HL-60 (cell line): Measurements from ENCODE around the gene MRPL46.

Experiments
- DNase-seq, 2 experiments: peaks; one replicate each; pipeline ENCODE4 v3.0.0-alpha.2; 2010 to 2020; ENCODE audit warnings: low read depth in 1 of 2, low spot score in 1 of 2
- H3K27ac ChIP-seq: fragments of 250-450 bp; sonication (Bioruptor Pico); replicated peaks from 2 replicates; pipeline ENCODE4 v1.5.1; 2020; ENCODE audit warnings: mild to moderate bottlenecking, moderate library complexity
- H3K27me3 ChIP-seq: fragments of 250-450 bp; sonication (Bioruptor Pico); 2 replicates; pipeline ENCODE4 v1.5.1; 2021; ENCODE audit warnings: mild to moderate bottlenecking, moderate library complexity; ENCODE audit not compliant: insufficient read depth, poor library complexity, severe bottlenecking
- H3K4me3 ChIP-seq: replicated peaks from 2 replicates; pipeline ENCODE4 v1.5.1; 2011; ENCODE audit warnings: mild to moderate bottlenecking, control low read depth, low read length; ENCODE audit not compliant: insufficient read depth
- GABPA ChIP-seq: IDR thresholded peaks from 2 replicates; pipeline ENCODE4 v1.6.1; 2012; ENCODE audit warnings: low read depth
- POLR2AphosphoS5 ChIP-seq: IDR thresholded peaks from 2 replicates; pipeline ENCODE4 v1.6.1; 2012; ENCODE audit warnings: low read depth
- SPI1 ChIP-seq: IDR thresholded peaks from 2 replicates; pipeline ENCODE4 v1.6.1; 2012; ENCODE audit warnings: low read depth, mild to moderate bottlenecking, borderline replicate concordance
- TF ChIP-seq, protein P1 (sequence below): IDR thresholded peaks from one replicate; pipeline ENCODE4 v1.5.1; 2011; ENCODE audit warnings: low read length, control low read depth, inconsistent platforms; ENCODE audit not compliant: insufficient read depth
- TF ChIP-seq, protein P2 (sequence below): IDR thresholded peaks from 2 replicates; pipeline ENCODE4 v1.6.1; 2012; ENCODE audit warnings: low read depth; ENCODE audit not compliant: insufficient replicate concordance

MRPL46 gene

DNA sequence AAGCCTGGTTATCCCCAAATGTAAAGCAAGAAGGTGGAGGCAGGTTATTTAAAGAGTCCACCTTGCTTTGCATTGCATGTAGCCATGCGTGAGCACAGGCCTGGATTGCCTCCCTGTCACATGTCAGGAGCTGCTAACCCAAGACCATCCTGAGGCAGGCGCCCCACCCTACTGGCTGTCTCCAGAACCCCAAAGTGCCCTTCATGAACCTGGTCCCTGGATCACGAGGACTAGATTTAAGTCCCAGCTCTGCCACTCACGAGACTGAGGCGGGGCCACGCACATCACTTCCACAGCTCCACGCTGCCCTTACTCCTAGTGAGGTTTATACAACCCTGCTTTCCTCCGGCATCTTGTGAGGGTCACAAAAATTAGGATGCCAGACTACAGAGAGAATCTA is 17.6 kb downstream of the MRPL46 start:
- no peak for TF ChIP-seq GABPA
- TF ChIP-seq, protein P1, sequence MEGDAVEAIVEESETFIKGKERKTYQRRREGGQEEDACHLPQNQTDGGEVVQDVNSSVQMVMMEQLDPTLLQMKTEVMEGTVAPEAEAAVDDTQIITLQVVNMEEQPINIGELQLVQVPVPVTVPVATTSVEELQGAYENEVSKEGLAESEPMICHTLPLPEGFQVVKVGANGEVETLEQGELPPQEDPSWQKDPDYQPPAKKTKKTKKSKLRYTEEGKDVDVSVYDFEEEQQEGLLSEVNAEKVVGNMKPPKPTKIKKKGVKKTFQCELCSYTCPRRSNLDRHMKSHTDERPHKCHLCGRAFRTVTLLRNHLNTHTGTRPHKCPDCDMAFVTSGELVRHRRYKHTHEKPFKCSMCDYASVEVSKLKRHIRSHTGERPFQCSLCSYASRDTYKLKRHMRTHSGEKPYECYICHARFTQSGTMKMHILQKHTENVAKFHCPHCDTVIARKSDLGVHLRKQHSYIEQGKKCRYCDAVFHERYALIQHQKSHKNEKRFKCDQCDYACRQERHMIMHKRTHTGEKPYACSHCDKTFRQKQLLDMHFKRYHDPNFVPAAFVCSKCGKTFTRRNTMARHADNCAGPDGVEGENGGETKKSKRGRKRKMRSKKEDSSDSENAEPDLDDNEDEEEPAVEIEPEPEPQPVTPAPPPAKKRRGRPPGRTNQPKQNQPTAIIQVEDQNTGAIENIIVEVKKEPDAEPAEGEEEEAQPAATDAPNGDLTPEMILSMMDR = no peak
- no peak for DNase-seq
- H3K4me3 ChIP-seq = no peak overlapping the region
- H3K27ac ChIP-seq = no peak overlapping the region
- H3K27me3 ChIP-seq = no peaks in the 10 kb centered on the region

DNA sequence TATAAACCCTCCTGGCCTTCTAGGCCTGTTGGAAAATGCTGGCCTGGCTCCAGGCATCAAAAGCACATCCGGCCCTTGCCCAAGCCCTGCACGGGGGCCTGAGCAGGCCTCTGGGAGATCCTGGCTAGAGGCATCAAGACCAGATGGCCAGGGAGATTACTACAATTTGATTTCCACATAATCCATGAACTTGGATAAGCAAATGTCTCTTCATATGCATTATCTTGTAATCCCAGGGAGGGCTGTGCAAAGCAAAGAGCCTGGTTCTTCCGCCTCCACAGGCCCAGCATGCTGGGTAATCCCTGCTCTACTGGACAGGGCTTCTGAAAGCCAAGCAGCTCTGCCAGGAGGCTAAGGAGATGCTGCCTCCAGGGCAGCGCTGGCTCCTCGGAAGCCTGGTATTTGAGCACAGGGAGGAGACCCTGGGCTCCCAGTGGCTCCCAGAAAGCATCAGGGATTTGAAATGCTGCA is 18.2 kb downstream of the MRPL46 start:
- TF ChIP-seq POLR2AphosphoS5 (no peak), GABPA (no peak), SPI1 (no peak)
- TF ChIP-seq, protein P2, sequence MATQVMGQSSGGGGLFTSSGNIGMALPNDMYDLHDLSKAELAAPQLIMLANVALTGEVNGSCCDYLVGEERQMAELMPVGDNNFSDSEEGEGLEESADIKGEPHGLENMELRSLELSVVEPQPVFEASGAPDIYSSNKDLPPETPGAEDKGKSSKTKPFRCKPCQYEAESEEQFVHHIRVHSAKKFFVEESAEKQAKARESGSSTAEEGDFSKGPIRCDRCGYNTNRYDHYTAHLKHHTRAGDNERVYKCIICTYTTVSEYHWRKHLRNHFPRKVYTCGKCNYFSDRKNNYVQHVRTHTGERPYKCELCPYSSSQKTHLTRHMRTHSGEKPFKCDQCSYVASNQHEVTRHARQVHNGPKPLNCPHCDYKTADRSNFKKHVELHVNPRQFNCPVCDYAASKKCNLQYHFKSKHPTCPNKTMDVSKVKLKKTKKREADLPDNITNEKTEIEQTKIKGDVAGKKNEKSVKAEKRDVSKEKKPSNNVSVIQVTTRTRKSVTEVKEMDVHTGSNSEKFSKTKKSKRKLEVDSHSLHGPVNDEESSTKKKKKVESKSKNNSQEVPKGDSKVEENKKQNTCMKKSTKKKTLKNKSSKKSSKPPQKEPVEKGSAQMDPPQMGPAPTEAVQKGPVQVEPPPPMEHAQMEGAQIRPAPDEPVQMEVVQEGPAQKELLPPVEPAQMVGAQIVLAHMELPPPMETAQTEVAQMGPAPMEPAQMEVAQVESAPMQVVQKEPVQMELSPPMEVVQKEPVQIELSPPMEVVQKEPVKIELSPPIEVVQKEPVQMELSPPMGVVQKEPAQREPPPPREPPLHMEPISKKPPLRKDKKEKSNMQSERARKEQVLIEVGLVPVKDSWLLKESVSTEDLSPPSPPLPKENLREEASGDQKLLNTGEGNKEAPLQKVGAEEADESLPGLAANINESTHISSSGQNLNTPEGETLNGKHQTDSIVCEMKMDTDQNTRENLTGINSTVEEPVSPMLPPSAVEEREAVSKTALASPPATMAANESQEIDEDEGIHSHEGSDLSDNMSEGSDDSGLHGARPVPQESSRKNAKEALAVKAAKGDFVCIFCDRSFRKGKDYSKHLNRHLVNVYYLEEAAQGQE = no peak
- TF ChIP-seq, protein P1 = no peak
- Histone ChIP-seq H3K27ac (no peak overlapping the region), H3K4me3 (no peak overlapping the region), H3K27me3 (no peaks in the 10 kb centered on the region)
- no peak for DNase-seq

DNA sequence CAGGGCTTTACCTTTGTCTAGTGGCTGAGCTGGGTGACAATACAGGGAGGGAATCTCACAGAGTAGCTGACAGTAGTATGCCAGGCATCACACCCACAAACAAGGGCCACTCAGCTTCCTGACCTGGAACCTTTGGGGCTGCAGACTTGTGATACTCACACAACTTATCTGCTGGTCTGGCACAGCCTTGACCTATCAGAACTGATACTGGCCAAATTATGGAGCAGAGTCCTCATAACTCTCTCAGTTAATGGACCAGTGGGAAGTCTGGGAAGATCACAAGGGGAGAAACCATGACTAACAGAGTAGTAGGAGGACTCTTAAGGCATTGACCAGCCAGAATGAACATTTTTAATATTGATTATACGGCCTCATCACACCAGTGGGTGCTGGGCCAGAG is 19.4 kb downstream of the MRPL46 start:
- H3K4me3 ChIP-seq = no peak overlapping the region
- no peak overlapping the region for H3K27ac ChIP-seq
- no peaks in the 10 kb centered on the region for H3K27me3 ChIP-seq
- no peak for TF ChIP-seq POLR2AphosphoS5
- TF ChIP-seq, protein P2 = no peak
- TF ChIP-seq, protein P1 = no peak
- TF ChIP-seq SPI1 = no peak
- TF ChIP-seq GABPA = no peak
- DNase-seq = no peak

DNA sequence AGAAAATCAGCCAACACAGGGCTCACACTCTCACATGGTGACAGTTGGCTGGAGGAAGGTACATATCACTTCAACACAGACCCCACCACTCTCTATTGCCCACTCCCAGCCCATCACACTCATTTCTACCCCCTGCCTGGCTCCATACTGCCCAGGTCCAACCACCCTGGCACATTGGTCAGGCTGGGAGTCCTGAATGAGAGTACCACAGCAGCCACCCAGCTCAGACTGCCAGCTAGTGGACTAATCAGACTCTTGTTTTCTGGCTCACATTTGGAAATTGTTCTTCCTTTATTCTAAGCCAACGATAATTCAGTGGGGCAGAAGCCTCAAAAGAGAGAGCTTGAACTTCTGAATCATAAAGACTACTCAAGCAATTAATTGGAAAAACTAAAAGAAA is 20.0 kb downstream of the MRPL46 start:
- no peak for TF ChIP-seq POLR2AphosphoS5
- no peak for TF ChIP-seq SPI1
- TF ChIP-seq, protein P2 = no peak
- no peak for TF ChIP-seq GABPA
- DNase-seq = no peak
- Histone ChIP-seq H3K4me3 (no peak overlapping the region), H3K27me3 (peaks cover 2% of the 10 kb centered on the region), H3K27ac (no peak overlapping the region)
